GM19193 (cell line): ENCODE measurements around the gene MYOM1.

Experiments
- POLR2A ChIP-seq: IDR thresholded peaks from 4 replicates; pipeline ENCODE4 v1.6.1; 2011; ENCODE audit not compliant: insufficient read depth, insufficient read length; ENCODE audit errors: extremely low read depth

The MYOM1 gene

DNA sequence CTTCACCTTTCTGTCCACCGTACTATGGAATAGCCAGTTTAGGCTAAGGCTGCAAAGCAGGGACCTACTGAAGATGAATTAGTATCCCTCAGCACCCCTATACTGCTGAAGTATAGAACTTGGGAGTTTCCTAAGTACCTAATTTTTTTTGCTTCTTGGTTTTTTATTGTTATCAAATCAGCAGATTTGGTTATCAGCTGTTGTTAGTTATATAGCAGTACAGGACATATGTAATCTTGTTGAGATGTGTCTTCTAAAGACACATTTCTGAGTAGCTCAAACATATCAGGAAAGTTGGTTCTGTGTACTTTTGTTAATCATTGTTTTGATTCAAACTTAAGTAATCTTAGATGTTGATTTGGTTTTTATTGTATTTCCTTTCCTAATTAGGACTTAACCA is 33.1 kb upstream of the MYOM1 start:
- TF ChIP-seq POLR2A, result no peak

DNA sequence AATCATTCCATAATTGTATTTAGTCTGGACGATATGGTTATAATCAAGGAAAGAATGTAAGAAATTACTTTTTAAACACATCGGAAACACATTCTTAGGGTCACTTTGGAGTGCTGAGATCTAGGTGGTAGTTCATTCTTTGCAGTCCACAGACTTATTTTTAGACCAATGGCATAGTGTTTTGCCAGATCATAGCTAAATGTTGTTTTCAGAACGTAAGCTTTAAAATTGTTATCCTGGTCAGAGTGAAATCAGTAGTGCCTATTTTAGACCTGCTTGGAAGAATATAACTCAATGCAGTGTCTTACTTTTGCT is 32.2 kb upstream of the MYOM1 start:
- TF ChIP-seq POLR2A, result no peak

DNA sequence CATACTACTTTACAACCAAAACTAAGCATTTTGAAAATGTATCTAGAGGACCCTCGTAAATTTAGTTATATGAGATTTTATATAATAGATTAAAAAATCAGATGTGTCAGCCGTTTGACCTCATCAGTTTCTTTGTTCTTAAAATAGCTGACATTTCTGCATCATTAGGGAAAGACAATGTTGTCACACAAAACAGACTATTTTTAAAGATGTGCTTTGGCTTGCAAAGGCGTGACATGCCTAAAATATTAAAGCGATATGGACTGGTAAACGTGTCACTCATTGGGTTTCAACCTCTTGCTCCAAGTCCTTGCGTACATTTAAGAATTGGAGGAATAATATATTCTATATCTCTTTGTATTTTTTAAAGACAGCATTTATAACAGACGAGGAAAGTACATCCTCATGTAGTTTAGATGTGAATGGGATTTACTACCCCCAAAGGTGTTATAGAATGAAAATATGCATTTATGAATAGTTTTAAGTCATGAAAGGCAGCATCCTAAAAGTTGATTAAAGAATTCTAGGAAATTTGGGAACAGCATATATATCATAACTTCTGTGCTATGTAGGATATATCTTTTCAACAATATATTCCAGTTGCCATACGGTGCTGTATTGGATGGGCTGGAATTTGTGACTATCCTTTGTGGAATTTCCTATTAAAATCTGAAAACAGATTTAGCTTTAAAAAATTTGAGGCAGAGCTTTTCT is 31.6 kb upstream of the MYOM1 start:
- no peak for TF ChIP-seq POLR2A

DNA sequence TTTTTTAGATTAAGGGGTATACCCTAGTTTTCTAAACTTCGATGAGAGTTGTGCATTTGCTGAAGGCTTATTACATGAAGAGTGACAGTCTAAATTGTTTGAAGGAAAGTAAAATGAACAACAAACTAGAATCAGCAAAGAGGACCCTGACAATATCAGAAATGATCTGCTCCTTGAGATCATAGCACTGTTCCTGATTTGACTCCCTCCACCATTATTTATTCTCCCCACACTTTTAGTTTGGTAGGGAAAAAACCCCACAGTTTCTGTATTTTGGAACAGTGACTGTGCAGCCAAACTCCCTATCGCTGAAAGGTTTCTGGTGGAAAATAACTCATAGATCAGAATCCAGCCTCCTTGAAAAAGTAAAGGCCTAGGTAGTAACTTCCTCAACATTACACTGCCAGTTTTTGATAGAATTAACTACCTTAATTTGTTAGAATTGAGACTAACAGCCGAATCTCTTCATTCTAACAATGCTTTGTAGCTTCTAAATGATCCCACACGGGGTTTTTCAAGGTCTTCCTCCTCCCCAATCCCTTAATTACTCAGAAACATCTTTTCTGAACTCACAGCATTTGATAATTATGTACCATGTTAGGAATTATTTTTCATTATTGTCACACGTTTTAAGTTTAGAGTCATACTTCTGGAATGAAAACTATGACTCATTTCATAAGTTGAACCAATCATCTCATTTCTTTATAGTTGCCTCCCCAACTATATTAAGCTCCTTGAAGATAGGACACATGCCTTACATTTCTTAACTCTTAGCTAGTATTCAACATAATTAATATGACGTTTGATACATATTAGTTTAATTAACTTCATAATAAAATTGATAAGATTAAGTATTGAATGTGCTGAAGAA is 30.7 kb upstream of the MYOM1 start:
- no peak for TF ChIP-seq POLR2A

DNA sequence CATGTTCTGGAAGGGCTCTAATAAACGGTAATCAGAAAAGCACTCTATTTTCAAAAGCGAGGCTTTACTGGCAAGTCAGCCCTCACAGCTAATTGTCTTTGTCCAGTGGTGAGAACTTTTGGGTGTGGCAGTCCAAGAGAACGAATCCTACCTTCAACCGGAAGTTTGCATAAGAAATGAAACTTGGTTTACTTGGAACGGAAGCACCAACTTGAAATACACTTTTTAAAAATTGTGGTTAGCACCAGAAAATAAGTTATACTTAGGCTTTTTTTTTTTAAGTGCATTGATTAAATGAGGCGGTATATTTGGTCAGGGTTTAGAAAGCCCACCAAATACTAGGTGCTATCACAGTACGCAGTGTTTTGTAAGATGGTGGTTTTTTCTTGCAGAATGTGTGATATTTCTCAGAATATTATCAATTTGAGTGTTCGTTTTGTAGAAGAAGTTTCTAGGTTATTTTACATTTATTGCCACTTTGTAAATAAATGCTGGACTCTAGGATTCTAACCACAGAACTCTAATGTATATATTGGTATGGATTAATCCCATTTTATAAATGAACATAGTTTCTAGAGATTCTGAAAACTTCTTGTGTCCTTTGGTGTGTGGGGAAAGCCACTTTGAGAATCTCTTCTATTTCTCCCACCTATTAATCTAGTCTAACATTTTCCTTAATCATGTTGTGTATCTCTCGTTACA is 29.0 kb upstream of the MYOM1 start:
- TF ChIP-seq POLR2A, result no peak

DNA sequence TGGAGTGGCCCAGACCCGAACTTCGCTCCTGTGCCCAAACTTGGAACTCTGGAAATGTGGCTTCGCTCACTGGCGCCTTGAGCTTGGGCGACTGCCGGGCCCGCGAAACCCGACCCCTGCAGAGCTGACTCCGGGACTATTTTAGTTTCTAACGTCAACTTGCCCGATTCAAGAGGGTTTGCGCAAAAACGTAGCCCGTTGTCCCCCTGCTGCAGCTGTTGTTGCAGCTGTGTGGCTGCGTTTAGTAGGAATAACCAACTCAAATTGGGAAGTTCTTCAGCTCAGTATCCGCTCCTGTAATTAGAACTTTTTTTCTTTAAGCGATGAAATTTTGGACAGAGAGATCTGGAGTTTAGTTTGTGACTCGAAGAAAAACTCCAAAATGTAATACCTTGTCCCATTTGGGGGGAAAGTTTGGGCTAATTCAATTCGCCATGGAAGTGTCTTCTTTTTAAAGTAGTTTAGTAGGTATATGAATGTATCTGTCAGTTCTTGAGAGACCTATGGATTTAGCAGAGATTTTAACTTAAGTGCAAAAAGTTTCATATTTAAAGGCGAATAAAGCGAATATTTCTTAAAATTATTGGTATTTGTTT is 28.4 kb upstream of the MYOM1 start:
- TF ChIP-seq POLR2A, result no peak

DNA sequence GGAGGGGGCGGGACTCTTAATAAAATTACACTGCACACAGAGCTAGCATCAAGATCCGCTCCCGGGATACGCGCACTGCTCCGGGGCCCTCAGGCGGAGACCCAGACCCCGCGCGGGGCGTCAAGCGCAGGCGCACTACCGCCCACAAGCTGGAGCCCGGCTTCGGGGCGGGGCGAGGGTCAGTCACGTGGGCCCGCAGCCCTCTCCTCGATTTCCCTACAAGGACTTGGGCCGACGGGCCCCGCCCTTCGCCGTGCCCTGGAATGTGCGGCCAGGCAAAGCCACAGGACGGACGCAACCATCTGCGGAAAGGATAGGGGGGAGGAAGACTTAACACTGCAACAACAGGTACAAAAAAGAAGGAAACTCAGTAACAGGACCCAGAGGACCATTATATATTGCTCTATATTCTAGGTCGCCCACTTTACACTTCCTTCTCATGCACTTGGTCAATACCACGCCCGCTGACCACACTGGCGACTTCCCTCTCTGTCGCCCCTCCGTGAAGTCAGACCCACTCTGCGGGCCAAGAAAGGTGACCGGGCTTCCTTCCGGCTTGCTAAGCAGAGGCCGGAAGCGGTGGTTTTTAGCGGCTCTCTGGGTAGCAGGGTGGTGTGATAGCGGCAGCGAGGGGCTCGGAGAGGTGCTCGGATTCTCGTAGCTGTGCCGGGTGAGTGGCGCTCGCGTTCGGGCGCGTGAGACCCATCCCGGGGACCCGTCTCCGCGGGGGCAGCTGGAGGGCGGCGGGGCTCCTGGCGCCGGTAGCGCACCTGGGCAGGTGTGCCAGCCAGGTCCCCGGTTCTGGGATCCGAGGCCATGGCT is 27.7 kb upstream of the MYOM1 start, which contains the start of gene MYL12A:
Gene MYL12A (plus strand): TSS at position 562 of the 822 bp plus-strand sequence. CDS start 5,447 bp downstream, outside the sequence.
- peak; percentile 97 for TF ChIP-seq POLR2A

DNA sequence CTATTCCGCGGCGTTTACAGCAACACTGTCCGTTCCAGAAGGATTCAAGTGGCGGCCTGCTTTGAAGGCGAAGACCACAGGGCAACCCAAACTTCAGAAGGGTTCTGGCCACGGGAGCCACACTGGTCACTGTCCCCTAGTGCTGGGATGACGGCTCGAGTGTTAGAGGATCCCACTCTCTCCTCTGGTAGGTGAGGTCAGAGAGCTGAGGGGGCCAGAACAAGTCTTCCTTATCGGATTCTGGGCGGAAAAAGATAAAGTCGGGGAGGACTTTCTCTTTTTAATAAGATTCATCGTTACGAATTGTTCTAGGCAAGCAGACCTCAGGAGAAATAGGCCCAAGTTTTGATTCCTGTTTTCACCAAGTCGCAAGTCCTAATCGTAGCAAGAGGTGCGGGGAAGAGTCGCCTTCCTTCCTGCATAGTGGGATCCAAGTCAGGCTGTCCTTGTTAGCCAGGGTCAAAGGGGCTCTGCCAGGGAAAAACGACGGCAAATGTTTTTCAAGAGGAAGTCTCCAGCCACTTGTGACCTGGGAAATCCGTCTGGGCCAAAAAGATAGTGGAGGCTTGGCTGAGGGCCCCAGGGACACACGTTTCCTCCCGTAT is 27.0 kb upstream of the MYOM1 start:
- peak; percentile 68 for TF ChIP-seq POLR2A

DNA sequence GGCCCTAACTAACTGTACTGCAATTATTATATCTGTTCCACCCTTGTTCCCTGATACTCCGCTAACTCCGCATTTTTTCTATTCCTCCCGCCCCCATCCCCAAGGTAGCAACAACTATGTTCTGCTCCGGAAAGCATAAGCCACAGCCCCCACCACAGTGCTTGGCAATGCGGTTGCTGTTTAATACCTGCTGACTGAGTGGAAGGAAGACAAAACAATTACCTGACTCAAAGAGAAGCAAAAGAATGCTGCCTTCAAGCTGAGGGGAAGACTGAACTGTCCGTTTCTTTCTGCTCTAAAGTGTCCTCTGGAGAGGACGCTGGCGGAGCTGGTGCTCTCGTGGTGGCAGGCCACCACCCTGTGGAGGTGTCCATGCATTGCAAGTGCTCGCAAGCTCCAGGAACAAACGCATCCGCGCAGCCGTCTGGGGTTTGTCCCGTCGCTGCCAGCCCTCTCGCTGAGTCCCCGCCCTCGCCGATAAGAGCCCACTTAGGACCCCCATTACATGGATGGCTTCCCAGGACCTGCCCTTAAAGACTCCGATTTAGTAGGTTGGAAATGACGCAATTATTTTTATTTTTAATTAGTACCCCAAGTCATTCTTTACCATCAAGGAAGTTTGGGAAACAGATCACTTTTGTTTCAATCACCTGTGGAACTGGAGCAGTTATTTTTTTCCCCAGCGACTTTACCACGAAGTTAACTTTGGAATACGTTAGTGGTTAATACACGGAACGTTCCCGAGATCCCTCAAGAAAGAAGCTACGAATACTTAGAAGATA is 26.3 kb upstream of the MYOM1 start:
- peak; percentile 35 for TF ChIP-seq POLR2A

DNA sequence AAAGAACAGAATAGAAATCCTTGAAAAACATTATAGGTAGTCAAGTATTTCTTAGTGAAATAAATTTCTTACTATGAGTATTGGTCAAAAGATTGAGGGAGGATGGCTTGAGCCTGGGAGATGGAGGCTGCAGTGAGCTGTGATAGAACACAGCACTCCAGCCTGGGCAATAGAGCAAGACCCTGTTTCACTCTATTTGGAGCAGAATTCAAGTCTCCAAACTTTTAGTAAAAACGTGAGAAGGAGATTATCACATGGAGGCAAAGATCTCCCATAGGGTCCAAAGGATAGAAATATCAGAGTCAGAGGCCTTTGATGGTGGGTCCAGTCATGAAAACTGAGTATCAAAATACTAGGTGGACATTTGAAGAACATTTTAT is 25.4 kb upstream of the MYOM1 start:
- TF ChIP-seq POLR2A, result no peak

DNA sequence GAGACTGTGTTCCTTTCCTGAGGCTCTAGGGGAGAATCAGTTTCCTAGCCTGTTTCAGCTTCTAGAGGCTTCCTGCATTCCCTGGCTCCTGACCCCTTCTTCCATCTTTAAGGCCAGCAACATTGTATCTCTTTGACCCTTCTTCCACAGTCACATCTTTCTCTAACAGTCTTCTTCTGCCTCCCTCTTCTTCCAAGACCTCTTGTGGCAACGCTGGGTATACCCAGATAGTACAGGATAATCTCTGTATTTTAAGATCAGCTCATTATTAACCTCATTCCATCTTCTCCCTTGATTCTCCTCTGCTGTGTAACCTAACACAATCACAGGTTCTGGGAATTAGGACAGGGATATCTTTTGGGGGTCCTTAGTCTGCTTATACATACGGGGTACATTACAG is 19.0 kb upstream of the MYOM1 start:
- no peak for TF ChIP-seq POLR2A

DNA sequence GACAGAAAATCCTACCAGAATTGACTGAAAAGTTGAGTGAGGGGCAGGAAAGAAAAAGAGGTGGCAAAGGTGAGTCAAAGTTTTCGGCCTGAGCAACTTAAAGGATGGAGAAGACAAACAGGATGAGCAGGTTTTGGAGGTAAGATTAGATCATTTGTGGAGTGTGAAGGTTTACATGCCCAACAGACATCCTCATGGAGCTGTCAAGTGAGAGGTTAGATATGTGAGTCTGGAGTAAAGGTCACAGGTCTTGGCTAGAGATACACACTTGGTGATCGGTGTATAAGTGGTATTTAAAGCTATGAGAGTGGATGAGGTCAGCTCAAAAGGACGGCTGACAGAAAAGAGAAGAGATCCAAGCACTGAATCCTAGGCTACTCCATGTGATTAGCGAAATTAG is 16.7 kb upstream of the MYOM1 start:
- TF ChIP-seq POLR2A, result no peak

DNA sequence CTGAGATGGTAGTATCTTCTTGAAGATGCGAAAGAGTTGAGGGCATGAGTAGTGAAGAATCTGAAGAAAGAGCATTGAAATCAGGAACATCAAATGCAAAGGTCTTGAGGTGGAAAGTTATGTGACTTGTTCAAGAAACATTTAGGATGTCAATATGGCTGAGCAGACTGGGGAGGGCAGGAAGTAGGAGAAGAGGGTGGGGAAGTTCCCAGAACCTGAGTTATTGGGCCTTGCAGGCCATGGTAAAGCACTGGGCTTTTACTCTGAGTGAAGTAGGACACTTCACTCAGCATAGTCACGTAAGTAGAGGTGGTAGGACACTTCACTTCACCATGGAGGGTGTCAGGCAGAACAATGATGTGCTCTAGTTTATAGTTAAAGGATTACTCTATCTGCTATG is 16.1 kb upstream of the MYOM1 start:
- no peak for TF ChIP-seq POLR2A

DNA sequence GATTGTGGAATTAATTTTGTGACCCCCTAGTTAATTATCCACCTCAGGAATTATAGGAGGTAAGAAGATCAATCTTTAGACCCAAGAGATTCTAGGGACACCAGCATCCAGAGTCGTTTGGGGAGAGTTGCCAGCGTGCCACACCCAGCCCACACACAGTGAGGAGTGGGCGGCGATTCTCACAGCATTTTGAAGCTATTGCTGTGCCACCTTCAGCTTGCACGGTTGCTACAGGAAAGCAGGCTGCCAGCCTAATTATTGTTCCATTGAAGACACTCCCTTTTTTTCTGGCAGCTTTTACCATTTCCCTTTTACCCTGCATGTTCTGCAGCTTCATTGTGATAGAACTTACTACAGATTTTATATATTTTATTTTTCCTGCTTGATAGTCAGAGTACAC is 14.7 kb upstream of the MYOM1 start:
- TF ChIP-seq POLR2A, result no peak
